ENCODE data around the gene COL20A1.

DNA sequence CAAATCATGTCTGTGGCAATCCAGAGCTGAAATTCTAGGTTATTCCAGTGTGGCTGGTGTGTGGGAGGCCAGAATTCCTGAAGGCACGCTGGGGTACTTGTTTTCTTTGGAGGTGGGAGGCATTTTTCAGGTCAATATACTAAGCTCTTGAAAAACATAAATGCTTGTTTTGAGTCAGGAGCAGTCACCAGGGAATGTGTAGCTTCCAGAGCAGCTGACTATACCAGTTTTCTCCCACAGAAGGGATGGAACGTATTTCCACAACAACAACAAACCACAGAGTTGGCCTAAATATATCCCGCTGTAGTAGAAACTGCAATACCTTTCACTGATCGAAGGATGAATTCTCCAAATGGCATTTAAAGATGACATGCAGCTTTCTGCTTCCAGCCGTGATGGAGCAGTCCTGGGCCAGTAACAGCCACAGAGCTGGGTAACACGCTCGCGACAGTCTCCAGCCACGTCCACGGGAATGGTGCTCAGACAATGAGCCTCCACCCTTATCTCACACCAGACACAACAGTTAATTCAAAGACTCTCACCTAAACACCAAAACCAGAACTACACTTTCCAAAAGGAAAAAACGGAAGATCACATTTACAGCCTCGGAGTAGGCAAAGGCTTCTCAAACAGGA lies 44.9 kb downstream of the COL20A1 start:
- TF ChIP-seq, protein P1, sequence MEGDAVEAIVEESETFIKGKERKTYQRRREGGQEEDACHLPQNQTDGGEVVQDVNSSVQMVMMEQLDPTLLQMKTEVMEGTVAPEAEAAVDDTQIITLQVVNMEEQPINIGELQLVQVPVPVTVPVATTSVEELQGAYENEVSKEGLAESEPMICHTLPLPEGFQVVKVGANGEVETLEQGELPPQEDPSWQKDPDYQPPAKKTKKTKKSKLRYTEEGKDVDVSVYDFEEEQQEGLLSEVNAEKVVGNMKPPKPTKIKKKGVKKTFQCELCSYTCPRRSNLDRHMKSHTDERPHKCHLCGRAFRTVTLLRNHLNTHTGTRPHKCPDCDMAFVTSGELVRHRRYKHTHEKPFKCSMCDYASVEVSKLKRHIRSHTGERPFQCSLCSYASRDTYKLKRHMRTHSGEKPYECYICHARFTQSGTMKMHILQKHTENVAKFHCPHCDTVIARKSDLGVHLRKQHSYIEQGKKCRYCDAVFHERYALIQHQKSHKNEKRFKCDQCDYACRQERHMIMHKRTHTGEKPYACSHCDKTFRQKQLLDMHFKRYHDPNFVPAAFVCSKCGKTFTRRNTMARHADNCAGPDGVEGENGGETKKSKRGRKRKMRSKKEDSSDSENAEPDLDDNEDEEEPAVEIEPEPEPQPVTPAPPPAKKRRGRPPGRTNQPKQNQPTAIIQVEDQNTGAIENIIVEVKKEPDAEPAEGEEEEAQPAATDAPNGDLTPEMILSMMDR (IDR thresholded peaks at IDR 0.05) = no peak
- TF ChIP-seq POLR2A (IDR thresholded peaks at IDR 0.05) = no peak
